Breast epithelium (tissue), 3 donors: ENCODE data around the gene PHF21B.

Experiments used
- POLR2A ChIP-seq: fragments of 450-650 bp; IDR thresholded peaks from one replicate; pipeline ENCODE4 v1.6.1; 2016; ENCODE audit warnings: antibody characterized with exemption, mild to moderate bottlenecking, moderate library complexity
- POLR2AphosphoS5 ChIP-seq, 3 donors: sonication (generic); formaldehyde crosslinking; IDR thresholded peaks; one replicate each; pipeline ENCODE4 v1.6.1; 2017; ENCODE audit warnings: antibody characterized with exemption in 3 of 3
- TF ChIP-seq, protein P1 (sequence below), 3 donors: fragments of 450-650 bp; IDR thresholded peaks; one replicate each; pipeline ENCODE4 v1.5.1; 2016 to 2017; ENCODE audit warnings: antibody characterized with exemption in 3 of 3, mild to moderate bottlenecking in 3 of 3, moderate library complexity in 3 of 3

DNA sequence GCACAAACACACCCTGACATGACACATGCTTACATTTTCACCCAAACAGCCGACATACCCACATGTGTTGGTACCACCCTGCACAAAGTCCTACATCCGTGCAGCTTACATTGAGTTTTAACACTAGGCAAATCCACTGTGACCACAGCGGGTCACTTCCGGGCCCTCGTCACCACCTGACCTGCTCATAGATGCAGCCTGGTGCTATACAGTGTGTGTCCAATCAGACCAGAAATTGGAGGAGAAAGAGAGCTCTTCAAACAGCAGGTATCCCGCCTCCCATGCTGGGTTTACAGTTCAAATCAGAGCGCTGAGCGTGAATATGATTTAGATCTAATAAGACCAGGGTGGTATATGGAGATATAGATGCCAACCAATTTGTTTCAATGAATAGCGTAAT is 35.4 kb downstream of the PHF21B start:
- TF ChIP-seq, protein P1, sequence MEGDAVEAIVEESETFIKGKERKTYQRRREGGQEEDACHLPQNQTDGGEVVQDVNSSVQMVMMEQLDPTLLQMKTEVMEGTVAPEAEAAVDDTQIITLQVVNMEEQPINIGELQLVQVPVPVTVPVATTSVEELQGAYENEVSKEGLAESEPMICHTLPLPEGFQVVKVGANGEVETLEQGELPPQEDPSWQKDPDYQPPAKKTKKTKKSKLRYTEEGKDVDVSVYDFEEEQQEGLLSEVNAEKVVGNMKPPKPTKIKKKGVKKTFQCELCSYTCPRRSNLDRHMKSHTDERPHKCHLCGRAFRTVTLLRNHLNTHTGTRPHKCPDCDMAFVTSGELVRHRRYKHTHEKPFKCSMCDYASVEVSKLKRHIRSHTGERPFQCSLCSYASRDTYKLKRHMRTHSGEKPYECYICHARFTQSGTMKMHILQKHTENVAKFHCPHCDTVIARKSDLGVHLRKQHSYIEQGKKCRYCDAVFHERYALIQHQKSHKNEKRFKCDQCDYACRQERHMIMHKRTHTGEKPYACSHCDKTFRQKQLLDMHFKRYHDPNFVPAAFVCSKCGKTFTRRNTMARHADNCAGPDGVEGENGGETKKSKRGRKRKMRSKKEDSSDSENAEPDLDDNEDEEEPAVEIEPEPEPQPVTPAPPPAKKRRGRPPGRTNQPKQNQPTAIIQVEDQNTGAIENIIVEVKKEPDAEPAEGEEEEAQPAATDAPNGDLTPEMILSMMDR (IDR thresholded peaks at IDR 0.05) = no peak
- TF ChIP-seq POLR2A (no peak), POLR2AphosphoS5 (IDR thresholded peaks at IDR 0.05) (no peak)
